Activated naive CD8-positive, alpha-beta T cell (primary cell): ENCODE measurements around the gene PPP1R18.
A peak's percentile ranks its signal among the peaks of the same experiment; 100 is the strongest.

Experiments
- H3K27ac Mint-ChIP-seq: one replicate; pipeline ENCODE4 v1.8.0; 2021; ENCODE audit warnings: mixed read lengths
- H3K27me3 Mint-ChIP-seq: one replicate; pipeline ENCODE4 v1.8.0; 2021; ENCODE audit warnings: mixed read lengths
- H3K36me3 Mint-ChIP-seq: one replicate; pipeline ENCODE4 v1.8.0; 2021; ENCODE audit warnings: mixed read lengths
- H3K4me1 Mint-ChIP-seq: one replicate; pipeline ENCODE4 v1.8.0; 2021; ENCODE audit warnings: low read depth, mixed read lengths
- H3K4me3 Mint-ChIP-seq: one replicate; pipeline ENCODE4 v1.8.0; 2021; ENCODE audit warnings: mild to moderate bottlenecking, mixed read lengths
- H3K9me3 Mint-ChIP-seq: one replicate; pipeline ENCODE4 v1.8.0; 2021; ENCODE audit warnings: low read depth, mixed read lengths

PPP1R18 gene

DNA sequence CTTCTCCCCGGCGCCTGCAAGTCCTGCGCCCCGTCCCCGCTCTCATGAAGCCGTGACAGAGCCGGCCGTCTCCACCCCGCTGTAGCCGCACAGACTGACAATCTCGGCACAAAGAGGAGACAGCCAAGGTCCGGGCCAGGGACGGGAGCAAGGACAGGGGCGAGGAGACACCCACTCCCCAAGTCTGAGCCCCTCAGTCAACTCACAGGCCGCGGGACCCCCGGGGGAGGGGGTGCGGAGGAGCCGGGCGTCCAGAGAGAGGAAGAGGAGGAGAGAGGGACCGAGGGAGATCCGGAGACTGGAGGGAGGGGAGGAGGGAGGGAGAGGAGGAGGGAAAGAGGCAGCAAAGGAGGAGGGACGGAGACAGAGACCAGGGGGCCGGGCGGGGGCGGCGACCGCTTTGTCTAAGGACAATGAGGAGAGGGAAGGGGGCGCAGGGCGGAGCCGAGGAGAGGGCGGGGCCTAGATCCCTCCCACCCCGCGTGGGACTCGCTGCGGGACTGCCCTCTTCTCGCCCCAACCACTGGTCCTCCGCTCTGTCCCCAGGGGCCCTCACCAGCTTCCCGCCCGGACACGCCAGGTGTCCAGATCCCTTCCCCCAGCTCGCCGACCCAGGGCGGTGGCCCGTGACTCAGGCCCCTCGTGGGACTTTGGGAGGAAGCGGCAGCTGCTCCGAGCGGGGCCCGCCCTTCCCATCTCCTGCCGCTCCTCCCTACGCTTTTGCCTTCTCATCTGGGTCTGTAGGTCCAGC lies 638 bp upstream of the PPP1R18 start:
- Mint-ChIP-seq H3K27ac (peak overlapping the region; percentile 89), H3K4me3 (peak overlapping the region; percentile 93), H3K36me3 (peaks cover 10% of the 10 kb centered on the region), H3K27me3 (no peaks in the 10 kb centered on the region), H3K4me1 (peaks cover 40% of the 10 kb centered on the region), H3K9me3 (no peaks in the 10 kb centered on the region)

DNA sequence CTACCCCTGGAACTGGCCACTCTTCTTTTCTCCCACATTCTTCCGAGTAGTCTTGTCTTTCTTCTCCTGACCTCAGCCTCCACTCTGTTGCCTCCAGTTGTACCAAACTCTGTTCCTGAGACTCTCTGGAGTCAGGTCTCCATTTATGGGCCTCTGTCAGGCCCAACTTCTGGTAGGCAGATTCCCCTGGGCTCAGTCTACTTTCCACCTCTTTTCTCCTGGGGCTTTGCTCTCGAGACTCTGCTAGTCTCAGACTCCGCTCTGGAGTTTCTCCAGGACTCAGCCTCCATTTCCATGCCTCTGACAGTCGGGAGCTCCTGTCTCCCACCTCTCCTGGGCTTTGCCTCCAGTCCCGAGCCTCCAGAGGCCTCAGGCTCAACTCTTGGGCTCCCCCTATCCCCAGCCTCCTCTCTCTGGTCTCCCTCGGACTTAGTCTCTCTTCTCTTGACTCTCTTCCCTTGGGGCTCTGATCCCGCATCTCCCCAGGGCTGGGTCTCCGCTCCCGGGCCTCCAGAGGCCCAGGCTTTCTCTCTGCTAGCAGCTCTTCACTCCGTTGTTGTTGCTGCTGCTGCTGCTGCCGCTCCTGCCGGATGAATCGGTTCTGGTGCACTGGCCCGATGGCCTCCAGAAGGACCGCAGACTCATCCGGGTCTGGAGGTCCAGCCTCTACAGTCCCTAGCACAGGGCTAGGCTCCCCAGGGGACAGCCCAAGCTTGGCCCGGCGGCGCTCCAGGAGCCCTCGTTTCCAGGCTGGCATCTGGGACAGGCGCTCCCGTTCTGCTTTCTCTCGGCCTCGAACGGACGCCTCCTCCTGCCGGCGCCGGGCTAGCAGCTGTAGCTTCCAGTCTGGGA lies 1.1 kb downstream of the PPP1R18 start:
- peaks cover 33% of the 10 kb centered on the region for H3K4me1 Mint-ChIP-seq
- no peaks in the 10 kb centered on the region for H3K9me3 Mint-ChIP-seq
- peaks cover 15% of the 10 kb centered on the region for H3K36me3 Mint-ChIP-seq
- H3K4me3 Mint-ChIP-seq, result peak overlapping the region; percentile 93
- peak overlapping the region; percentile 91 for H3K27ac Mint-ChIP-seq
- H3K27me3 Mint-ChIP-seq, result no peaks in the 10 kb centered on the region

DNA sequence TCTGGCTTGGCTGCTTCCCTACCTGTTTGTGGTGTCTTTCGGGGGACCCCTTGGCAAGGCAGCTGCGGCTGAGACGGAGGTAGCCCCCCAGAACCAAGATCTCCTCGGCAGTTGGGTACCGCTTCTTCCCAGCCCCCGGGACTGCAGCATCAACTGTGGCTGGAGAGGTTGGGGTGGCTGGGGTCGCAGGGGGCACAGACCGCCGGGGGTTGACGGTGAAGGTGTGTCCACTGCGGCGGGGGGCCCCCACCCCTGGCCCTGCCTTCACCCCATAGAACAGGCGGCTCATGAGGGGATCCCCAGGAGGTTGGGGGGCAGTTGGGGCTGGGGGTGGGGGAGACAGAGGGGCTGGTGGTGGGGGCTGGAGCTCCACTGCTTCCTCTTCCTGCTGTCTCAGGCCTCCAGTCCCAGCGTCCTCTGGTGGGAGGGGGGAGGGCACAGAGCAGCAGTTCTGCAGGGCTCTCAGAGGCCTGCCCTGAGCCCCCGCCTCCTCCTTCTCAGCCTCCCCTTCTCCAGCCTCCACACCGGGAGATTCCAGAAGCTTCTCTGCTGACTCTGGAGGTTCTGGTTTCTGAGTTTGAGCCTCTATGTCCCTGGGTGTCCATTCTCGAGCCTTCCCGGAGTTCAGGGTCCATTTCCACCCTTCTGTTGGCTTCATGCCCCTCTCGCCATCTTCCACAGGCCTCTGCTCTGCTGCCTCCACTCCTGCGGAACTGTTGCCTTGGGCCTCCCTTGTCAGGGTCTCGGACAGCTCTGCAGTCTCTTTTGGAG lies 1.9 kb downstream of the PPP1R18 start:
- Mint-ChIP-seq H3K27ac (peak overlapping the region; percentile 99), H3K4me3 (peak overlapping the region; percentile 93), H3K9me3 (no peaks in the 10 kb centered on the region), H3K36me3 (peaks cover 15% of the 10 kb centered on the region), H3K27me3 (no peaks in the 10 kb centered on the region), H3K4me1 (peaks cover 30% of the 10 kb centered on the region)

DNA sequence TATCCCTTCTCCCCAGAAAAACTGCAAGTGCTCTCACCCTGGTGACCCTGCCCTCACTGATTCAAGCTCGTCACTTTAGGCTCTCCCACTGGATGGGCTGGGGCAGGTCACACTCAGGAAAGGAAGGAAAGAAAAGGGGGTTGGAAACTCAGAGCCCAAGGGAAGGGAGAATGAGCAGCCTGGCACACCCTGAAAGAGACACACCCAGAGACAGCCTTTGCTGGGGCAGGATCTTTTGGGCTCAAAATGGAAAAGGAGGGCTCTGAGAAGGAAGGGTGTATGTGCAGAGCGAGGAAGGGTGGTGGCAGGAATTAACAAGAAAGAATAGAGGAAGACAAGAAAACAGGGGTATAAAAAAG lies 2.5 kb downstream of the PPP1R18 start:
- H3K27me3 Mint-ChIP-seq, result no peaks in the 10 kb centered on the region
- peak overlapping the region; percentile 93 for H3K4me3 Mint-ChIP-seq
- no peaks in the 10 kb centered on the region for H3K9me3 Mint-ChIP-seq
- H3K36me3 Mint-ChIP-seq, result peaks cover 17% of the 10 kb centered on the region
- H3K4me1 Mint-ChIP-seq, result peaks cover 30% of the 10 kb centered on the region
- peak overlapping the region; percentile 99 for H3K27ac Mint-ChIP-seq

DNA sequence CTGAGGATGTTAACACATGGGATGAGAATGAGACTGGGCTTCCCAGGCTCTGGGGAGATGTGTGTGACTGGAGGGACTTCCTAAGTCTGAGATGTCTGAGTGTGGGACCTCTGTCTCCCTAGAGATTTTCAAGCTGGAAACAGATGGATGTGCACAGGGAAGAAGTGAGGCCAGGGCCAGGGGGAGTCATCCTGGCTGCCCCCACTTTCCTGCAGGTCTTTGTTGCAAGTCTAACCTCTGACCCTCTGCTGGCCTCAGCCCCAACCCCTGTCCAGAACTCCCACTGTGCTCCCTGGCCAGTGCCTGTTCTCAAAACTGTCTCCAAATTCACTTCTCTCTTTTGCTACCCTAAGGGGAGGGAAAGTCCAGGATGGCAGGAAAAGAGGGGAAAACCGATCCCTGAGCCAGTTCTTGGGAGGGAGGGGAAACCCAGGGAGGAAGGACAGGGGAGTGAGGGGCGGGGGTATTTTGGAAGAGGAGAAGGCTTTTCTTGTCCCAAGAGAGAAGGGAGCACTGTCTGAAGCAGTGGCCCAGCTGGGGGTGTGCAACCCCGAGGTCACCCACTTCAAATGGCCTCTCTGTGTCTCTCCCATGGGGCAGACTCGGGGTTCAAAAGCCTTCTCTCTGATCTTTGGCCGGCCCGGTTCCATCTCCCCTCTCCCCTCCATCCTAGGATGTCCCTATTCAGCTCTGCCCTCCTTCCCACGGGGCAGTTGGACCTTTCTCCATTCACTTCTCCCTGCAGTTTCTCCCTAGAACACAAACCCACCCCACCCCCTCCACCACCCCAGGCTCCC lies 3.1 kb downstream of the PPP1R18 start:
- peak overlapping the region; percentile 99 for H3K27ac Mint-ChIP-seq
- peaks cover 27% of the 10 kb centered on the region for H3K4me1 Mint-ChIP-seq
- peak overlapping the region; percentile 93 for H3K4me3 Mint-ChIP-seq
- no peaks in the 10 kb centered on the region for H3K27me3 Mint-ChIP-seq
- peaks cover 19% of the 10 kb centered on the region for H3K36me3 Mint-ChIP-seq
- H3K9me3 Mint-ChIP-seq, result no peaks in the 10 kb centered on the region

DNA sequence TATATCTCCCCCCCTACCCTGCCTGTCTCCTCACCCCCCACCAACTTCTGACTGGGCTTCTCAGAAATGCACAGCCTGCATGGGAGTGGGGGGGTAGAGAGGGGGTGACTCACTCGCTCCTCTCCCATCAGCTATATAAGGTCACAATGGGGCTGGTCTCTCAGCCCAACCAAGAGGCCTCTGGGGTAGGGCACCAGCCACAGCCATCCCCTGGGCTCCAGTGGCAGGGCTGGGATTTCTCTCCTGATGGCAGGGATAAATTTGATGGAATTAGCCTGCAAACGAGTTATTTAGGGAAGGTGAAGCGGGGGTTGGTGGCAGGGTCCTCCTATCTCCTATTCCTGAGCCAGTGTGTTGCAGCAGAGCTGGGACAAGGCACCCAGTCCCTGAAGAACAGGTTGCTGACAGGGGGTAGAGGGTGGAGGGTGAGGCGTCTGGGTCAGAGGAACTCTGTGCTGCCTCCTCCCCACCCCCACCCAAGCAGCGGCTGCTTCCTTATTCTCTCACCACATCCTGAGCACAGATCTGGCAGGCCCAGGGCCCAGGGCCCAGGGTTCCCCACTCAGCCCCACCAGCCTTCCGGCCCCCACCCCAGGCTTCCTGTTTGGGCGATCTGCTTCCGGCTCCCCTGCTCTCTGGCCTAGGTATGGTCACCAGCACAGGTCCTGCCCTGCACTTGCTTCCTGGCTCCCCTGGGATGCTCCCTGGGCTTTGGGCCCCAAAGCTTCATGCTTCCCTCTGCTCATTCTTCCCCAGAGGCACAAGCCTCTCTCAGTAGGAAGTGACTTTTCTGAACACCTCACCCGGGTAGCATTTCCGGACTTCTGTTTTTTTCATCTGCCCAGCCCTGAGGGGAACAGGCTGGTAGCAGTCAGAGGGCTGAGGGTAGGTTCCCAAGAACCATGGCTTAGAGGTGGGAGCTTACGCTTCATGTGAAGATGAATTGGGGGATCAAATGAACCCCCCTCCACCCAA lies 4.0 kb downstream of the PPP1R18 start:
- H3K36me3 Mint-ChIP-seq, result peaks cover 19% of the 10 kb centered on the region
- H3K9me3 Mint-ChIP-seq, result no peaks in the 10 kb centered on the region
- peak overlapping the region; percentile 93 for H3K4me3 Mint-ChIP-seq
- peaks cover 18% of the 10 kb centered on the region for H3K4me1 Mint-ChIP-seq
- H3K27ac Mint-ChIP-seq, result peak overlapping the region; percentile 99
- no peaks in the 10 kb centered on the region for H3K27me3 Mint-ChIP-seq

DNA sequence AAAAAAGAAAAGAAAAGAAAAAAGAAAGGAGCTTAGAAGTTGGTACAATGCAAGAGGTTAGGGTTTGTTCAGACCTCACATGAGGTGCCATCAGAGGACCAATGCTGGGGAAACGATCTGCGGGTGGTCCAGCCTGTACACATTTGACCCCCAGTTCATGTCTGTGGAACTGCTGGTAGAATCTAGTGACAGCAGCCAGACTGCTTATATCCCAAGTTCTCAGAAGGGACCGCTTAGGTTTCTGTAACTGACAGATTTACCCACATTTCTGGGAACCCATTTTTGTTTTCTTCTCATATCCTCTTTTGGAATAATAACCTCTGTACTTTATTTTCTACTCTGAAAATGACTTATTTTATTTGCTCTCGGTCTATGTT lies 4.7 kb downstream of the PPP1R18 start:
- H3K27me3 Mint-ChIP-seq, result no peaks in the 10 kb centered on the region
- H3K9me3 Mint-ChIP-seq, result no peaks in the 10 kb centered on the region
- H3K36me3 Mint-ChIP-seq, result peaks cover 19% of the 10 kb centered on the region
- peak overlapping the region; percentile 93 for H3K4me3 Mint-ChIP-seq
- H3K27ac Mint-ChIP-seq, result peak overlapping the region; percentile 99
- peaks cover 18% of the 10 kb centered on the region for H3K4me1 Mint-ChIP-seq

DNA sequence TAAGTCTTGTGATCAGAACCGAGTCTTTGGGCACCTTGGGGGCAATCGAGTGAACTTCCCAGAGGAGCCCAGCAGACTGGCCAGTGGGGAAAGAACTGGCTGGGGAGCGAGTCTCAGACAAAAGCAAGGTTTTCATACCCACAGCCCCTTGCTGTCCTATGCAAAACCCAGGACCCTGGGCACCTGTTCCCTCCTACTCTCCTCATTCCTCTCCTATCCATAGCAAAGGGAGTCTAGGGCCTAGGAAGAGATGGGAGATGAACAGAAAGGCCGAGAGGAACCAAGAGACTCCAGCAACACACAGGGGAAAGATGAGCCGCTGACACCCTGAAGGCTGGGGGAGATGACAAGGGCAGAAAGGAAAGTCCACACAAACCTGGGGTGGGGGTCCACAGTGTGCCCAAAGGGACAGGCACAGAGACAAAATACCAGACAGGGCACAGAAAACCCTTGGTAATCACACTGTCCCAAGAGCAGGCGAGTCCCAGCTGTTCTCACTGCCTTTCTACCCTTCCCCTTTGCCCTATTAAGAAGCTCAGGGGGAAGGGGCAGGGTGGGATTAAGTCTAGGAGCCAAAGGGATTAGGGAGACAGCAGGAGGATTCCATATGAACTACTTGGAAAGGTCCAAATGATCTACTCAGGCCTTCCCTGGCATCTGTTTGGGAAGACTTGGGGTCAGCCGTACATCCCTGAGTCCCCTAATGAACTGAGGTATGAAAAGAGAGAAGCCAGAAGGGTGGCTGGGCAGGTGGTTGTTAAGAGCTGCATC lies 6.5 kb downstream of the PPP1R18 start:
- Mint-ChIP-seq H3K36me3 (peaks cover 19% of the 10 kb centered on the region), H3K27me3 (no peaks in the 10 kb centered on the region), H3K4me3 (peak overlapping the region; percentile 93), H3K4me1 (peaks cover 26% of the 10 kb centered on the region), H3K27ac (peak overlapping the region; percentile 86), H3K9me3 (no peaks in the 10 kb centered on the region)

DNA sequence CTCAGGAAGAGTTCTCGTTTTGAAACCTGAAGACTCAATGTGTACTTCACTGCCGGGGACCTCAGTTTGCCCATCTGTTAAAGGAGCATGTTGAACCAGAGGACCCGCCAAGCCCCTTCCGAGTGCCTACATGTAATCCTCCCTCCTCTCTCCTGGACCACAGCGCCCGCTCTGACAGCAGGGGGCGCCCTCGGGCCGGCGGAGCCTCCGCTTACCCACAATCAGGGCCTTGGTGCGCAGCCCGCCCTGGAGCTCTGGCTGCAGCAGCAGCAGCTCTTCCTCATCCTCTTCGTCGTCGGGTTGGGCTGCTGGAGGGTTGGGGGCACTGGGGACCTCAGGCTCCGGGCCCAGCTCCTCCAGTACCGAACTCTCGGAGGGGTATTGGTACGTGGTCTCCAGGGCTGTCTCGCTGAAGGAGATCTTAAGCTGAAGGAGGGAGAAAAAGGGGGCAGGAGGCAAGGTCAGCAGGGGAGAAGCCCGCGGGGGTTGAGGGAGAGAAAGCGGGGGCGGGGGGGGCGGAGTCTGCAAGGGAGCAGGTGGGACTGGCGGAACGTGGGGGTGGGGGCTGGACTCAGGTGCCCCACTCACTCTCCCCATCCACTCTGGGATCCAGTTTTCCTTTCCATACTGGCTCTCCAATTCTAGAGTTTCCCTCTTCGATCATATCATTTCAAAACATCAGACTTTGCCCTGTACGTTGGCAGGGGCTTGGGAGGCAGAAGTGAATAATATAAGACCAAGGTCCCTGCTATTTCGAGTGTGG lies 7.3 kb downstream of the PPP1R18 start:
- H3K4me1 Mint-ChIP-seq, result peaks cover 26% of the 10 kb centered on the region
- peaks cover 18% of the 10 kb centered on the region for H3K36me3 Mint-ChIP-seq
- H3K27ac Mint-ChIP-seq, result peak overlapping the region; percentile 87
- no peaks in the 10 kb centered on the region for H3K9me3 Mint-ChIP-seq
- no peaks in the 10 kb centered on the region for H3K27me3 Mint-ChIP-seq
- H3K4me3 Mint-ChIP-seq, result peak overlapping the region; percentile 93

DNA sequence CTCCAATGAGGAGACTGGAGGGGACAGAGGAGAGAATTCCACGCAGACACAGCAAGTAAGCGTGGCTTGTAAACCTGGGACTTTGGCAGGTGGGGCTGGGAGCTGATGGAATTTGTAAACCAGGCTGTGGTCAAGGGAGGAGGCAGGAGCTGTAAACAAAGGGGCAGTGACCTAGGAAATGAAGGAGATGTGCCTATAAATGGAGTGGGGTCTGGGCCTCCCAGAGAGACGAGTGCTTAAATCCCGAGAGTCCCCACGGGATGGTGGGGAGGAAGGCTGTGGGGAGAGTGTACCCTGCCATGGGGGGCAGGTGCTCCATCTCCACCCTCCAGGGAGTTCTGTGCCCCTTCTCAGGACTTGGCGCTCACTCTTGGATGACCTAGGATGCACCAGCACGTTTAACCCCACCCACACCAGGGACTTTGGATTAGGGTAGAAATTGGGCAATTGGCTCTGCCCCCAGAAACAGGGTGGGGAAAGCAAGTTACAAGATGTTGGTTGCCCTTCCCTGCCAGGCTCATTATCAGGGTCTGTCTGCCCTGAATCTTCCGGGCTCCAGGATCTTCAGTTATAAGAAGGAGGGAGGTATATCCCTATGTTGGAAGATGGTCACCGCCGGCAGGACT lies 9.7 kb downstream of the PPP1R18 start:
- H3K4me3 Mint-ChIP-seq, result peak overlapping the region; percentile 17
- H3K27me3 Mint-ChIP-seq, result no peaks in the 10 kb centered on the region
- peaks cover 33% of the 10 kb centered on the region for H3K4me1 Mint-ChIP-seq
- H3K36me3 Mint-ChIP-seq, result peaks cover 10% of the 10 kb centered on the region
- no peaks in the 10 kb centered on the region for H3K9me3 Mint-ChIP-seq
- peak overlapping the region; percentile 86 for H3K27ac Mint-ChIP-seq

DNA sequence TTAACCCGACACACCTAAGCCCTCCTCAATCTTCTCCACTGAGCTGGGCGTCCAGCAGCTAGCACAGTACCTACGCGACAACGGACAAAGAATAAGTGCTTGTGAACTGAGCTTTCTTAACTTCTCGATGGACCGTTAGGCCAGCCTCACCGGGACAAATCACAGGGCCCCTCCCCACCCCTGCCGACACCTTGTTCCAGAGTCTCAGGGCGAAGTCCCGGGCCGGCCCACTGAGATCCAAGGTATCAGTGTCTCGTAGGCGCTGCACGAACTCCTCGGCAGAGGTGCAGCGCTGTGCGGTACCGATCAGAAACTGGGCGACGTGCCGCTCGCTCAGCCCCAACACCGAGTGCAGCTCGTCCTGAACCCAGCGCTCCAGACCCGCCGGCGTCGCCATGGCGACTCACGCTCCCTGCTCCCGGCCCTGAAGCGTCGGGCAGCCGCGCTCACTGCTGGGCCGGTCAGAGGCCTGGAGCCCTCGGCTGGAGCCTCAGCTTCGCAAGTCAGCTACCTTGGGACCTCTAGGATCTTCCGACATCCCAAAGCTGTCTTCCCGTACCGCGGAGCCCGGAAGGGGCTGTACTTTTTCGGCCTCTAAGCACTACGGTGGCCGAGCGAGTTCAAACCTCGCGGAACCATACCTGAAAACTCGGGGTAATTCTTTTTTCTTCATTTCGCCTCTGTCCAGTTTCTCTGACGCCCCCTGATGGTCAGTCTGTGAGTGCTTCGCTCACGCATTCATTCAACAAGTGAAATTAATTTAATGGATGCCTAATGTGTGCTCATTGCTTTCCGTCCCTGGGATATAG lies 13.8 kb downstream of the PPP1R18 start, which contains the start of gene DHX16:
Gene DHX16, minus strand, starts transcription at position 562 of the 809 bp plus-strand sequence. Its CDS starts 165 bp downstream, at position 397.
- Mint-ChIP-seq H3K36me3 (peaks cover 7% of the 10 kb centered on the region), H3K9me3 (no peaks in the 10 kb centered on the region), H3K4me1 (peaks cover 36% of the 10 kb centered on the region), H3K27me3 (no peaks in the 10 kb centered on the region), H3K27ac (peak within 1 kb of the TSS; percentile 79), H3K4me3 (peak within 1 kb of the TSS; percentile 83)
